H1 (cell line): ENCODE measurements around the gene HPX.

ENCODE experiments used
- ATF3 ChIP-seq: IDR thresholded peaks from 2 replicates; pipeline ENCODE4 v1.6.1; 2011; ENCODE audit warnings: low read depth, mild to moderate bottlenecking, low read length; ENCODE audit not compliant: insufficient read depth
- CBX5 ChIP-seq: fragments of 300-800, 300-1000 bp; sonication (generic); IDR thresholded peaks from 2 replicates; pipeline ENCODE4 v1.7.1; 2016; ENCODE audit warnings: antibody characterized with exemption, low read length, low read depth
- CTCF ChIP-seq, 3 experiments: IDR thresholded peaks; 1 replicate in 2 of 3; 2 replicates in 1 of 3; pipeline versions ENCODE4 v1.5.1 to v1.6.1; 2011; ENCODE audit warnings: low read length in 3 of 3, mild to moderate bottlenecking in 3 of 3, inconsistent platforms in 2 of 3, low read depth in 1 of 3, moderate library complexity in 1 of 3; ENCODE audit not compliant: insufficient read depth in 1 of 3; ENCODE audit errors: control extremely low read depth in 1 of 3
- EZH2 ChIP-seq: fragments of 200-600 bp; sonication (generic); IDR thresholded peaks from 2 replicates; pipeline ENCODE4 v1.7.1; 2012; ENCODE audit warnings: low read depth, mild to moderate bottlenecking, moderate library complexity, low read length, inconsistent platforms; ENCODE audit not compliant: severe bottlenecking
- JUN ChIP-seq: IDR thresholded peaks from 2 replicates; pipeline ENCODE4 v1.6.1; 2011; ENCODE audit warnings: low read depth, mild to moderate bottlenecking, improper control_type of control experiment, low read length
- POLR2A ChIP-seq, 2 experiments: IDR thresholded peaks; 1 replicate in 1 of 2; 2 replicates in 1 of 2; pipeline ENCODE4 v1.6.1; 2011; ENCODE audit warnings: low read depth in 2 of 2, low read length in 2 of 2, mild to moderate bottlenecking in 2 of 2; ENCODE audit errors: control extremely low read depth in 1 of 2
- POLR2AphosphoS5 ChIP-seq: IDR thresholded peaks from 2 replicates; pipeline ENCODE4 v1.6.1; 2011; ENCODE audit warnings: low read depth, low read length
- TAF1 ChIP-seq: IDR thresholded peaks from 2 replicates; pipeline ENCODE4 v1.6.1; 2011; ENCODE audit warnings: mild to moderate bottlenecking, low read depth, low read length
- USF2 ChIP-seq: IDR thresholded peaks from 2 replicates; pipeline ENCODE4 v1.6.1; 2011; ENCODE audit warnings: low read length, improper control_type of control experiment
- ZNF274 ChIP-seq: IDR thresholded peaks from 2 replicates; pipeline ENCODE4 v1.7.0; 2012; ENCODE audit warnings: low read length, borderline replicate concordance; ENCODE audit errors: extremely low read depth

GRCh38 chr11:6438979-6439571 lies 1.7 kb downstream of the HPX start:
- TF ChIP-seq POLR2AphosphoS5 (no peak), TAF1 (no peak), USF2 (no peak), POLR2A (IDR thresholded peaks at IDR 0.05; ENCODE audit: control extremely low read depth in 1 of 2, low read depth in 2 of 2, low read length in 2 of 2) (no peak), CTCF (IDR thresholded peaks at IDR 0.05; ENCODE audit: control extremely low read depth in 1 of 3, insufficient read depth in 1 of 3, low read depth in 1 of 3, low read length in 3 of 3) (peak; percentile 71 to 94 (median 86)), CBX5 (no peak), ZNF274 (no peak), EZH2 (no peak), JUN (no peak), ATF3 (no peak)
